BLaER1 treated with 17β-estradiol and CSF1 and Interleukin-3, amounts not matched to agents 10 nM and 100 nM (cell line): ENCODE measurements around the gene UBAP1L.
A peak's percentile ranks its signal among the peaks of the same experiment; 100 is the strongest.
"Not testable (repeated sequence)": the region's sequence is repeated elsewhere in the genome, so short reads cannot be mapped to it uniquely, and the experiment has no call there.

Source experiments
- H3K27ac ChIP-seq, 11 experiments: shearing (Covaris generic); formaldehyde crosslinking; 2 replicates each; pipeline ENCODE4 v1.8.1; 2022
- H3K27me3 ChIP-seq, 11 experiments: shearing (Covaris generic); formaldehyde crosslinking; 2 replicates each; pipeline ENCODE4 v1.8.1; 2022
- H3K36me3 ChIP-seq, 11 experiments: shearing (Covaris generic); formaldehyde crosslinking; 2 replicates each; pipeline ENCODE4 v1.8.1; 2022
- H3K4me1 ChIP-seq, 10 experiments: shearing (Covaris generic); formaldehyde crosslinking; 2 replicates each; pipeline ENCODE4 v1.8.1; 2022
- H3K4me2 ChIP-seq, 11 experiments: shearing (Covaris generic); formaldehyde crosslinking; 2 replicates each; pipeline ENCODE4 v1.8.1; 2022
- H3K4me3 ChIP-seq, 10 experiments: shearing (Covaris generic); formaldehyde crosslinking; 2 replicates each; pipeline ENCODE4 v1.8.1; 2022
- H3K9ac ChIP-seq, 11 experiments: shearing (Covaris generic); formaldehyde crosslinking; 2 replicates each; pipeline ENCODE4 v1.8.1; 2022
- H3K9me3 ChIP-seq, 11 experiments: shearing (Covaris generic); formaldehyde crosslinking; replicated peaks in 1 of 11; 2 replicates each; pipeline ENCODE4 v1.8.1; 2022
- H4K20me1 ChIP-seq, 11 experiments: shearing (Covaris generic); formaldehyde crosslinking; 2 replicates each; pipeline ENCODE4 v1.8.1; 2022
- Cebpa-rat ChIP-seq, 11 experiments: shearing (Covaris generic); IDR thresholded peaks; 2 replicates each; pipeline ENCODE4 v1.8.1; 2022

The UBAP1L gene

GRCh38 chr15:65081758-65082157 is 33.2 kb downstream of the UBAP1L start:
- Histone ChIP-seq H3K4me2 (peak overlapping the region in 10 of 11 experiments; percentile 50 to 65 (median 56); a peak in 19 of 22 replicates), H3K9ac (0 out of 22 replicates have a peak overlapping the region, but pooled peaks of 1 of the 11 experiments have one; percentile 24), H3K27ac (no peak overlapping the region), H4K20me1 (peaks cover 0 to 7% (median 0%) of the 10 kb centered on the region in 11 experiments; a peak in 2 of 22 replicates), H3K27me3 (0 out of 22 replicates have a peak, but pooled peaks cover 0 to 1% (median 0%) of the 10 kb centered on the region in 11 experiments), H3K4me3 (no peak overlapping the region), H3K4me1 (peaks cover 12 to 51% (median 42%) of the 10 kb centered on the region in 10 experiments), H3K36me3 (no peaks in the 10 kb centered on the region), H3K9me3 (no peaks in the 10 kb centered on the region; a peak in 1 of 22 replicates)
- TF ChIP-seq Cebpa-rat (IDR thresholded peaks at IDR 0.05) = no peak

GRCh38 chr15:65081270-65081669 is 33.7 kb downstream of the UBAP1L start:
- Histone ChIP-seq H3K27ac (no peak overlapping the region), H3K9me3 (no peaks in the 10 kb centered on the region; a peak in 1 of 22 replicates), H3K4me2 (peak overlapping the region in 2 of 11 experiments; percentile 54 to 61; a peak in 2 of 22 replicates), H3K36me3 (no peaks in the 10 kb centered on the region), H3K4me1 (peaks cover 17 to 55% (median 46%) of the 10 kb centered on the region in 10 experiments), H3K27me3 (0 out of 22 replicates have a peak, but pooled peaks cover 0 to 4% (median 0%) of the 10 kb centered on the region in 11 experiments), H3K9ac (no peak overlapping the region), H4K20me1 (peaks cover 0 to 2% (median 0%) of the 10 kb centered on the region in 11 experiments; a peak in 2 of 22 replicates), H3K4me3 (no peak overlapping the region)
- TF ChIP-seq Cebpa-rat (IDR thresholded peaks at IDR 0.05) = no peak

- Histone ChIP-seq H4K20me1 (no peaks in the 10 kb centered on the region), H3K27me3 (0 out of 22 replicates have a peak, but pooled peaks cover 0 to 4% (median 0%) of the 10 kb centered on the region in 11 experiments), H3K4me2 (0 out of 22 replicates have a peak overlapping the region, but pooled peaks of 1 of the 11 experiments have one; percentile 5), H3K4me3 (no peak overlapping the region), H3K4me1 (peaks cover 21 to 50% (median 41%) of the 10 kb centered on the region in 10 experiments), H3K27ac (no peak overlapping the region), H3K9me3 (peaks cover 0 to 7% (median 0%) of the 10 kb centered on the region in 11 experiments; a peak in 4 of 22 replicates), H3K9ac (no peak overlapping the region), H3K36me3 (no peaks in the 10 kb centered on the region)
- no peak for TF ChIP-seq Cebpa-rat (IDR thresholded peaks at IDR 0.05)
Measured at GRCh38 chr15:65079580-65079979, 35.4 kb downstream of the UBAP1L start.

GRCh38 chr15:65077981-65078352 is 37.0 kb downstream of the UBAP1L start:
- H3K27me3 ChIP-seq = 0 out of 22 replicates have a peak, but pooled peaks cover 0 to 4% (median 0%) of the 10 kb centered on the region in 11 experiments
- H3K9ac ChIP-seq = no peak overlapping the region
- peaks cover 0 to 22% (median 6%) of the 10 kb centered on the region in 11 experiments; a peak in 10 of 22 replicates for H3K9me3 ChIP-seq
- H3K36me3 ChIP-seq = no peaks in the 10 kb centered on the region
- no peak overlapping the region for H3K4me3 ChIP-seq
- no peak for TF ChIP-seq Cebpa-rat (IDR thresholded peaks at IDR 0.05)
- H4K20me1 ChIP-seq = no peaks in the 10 kb centered on the region
- H3K4me2 ChIP-seq = peak overlapping the region; percentile 27 to 94 (median 86); a peak in 20 of 22 replicates
- H3K27ac ChIP-seq = no peak overlapping the region; a peak in 1 of 22 replicates
- peaks cover 21 to 44% (median 38%) of the 10 kb centered on the region in 10 experiments for H3K4me1 ChIP-seq

GRCh38 chr15:65077291-65077980 is 37.6 kb downstream of the UBAP1L start:
- Histone ChIP-seq H3K4me3 (no peak overlapping the region), H3K36me3 (no peaks in the 10 kb centered on the region), H3K27me3 (0 out of 22 replicates have a peak, but pooled peaks cover 0 to 4% (median 0%) of the 10 kb centered on the region in 11 experiments), H3K4me2 (peak overlapping the region; percentile 70 to 94 (median 86)), H3K9ac (peak overlapping the region in 2 of 11 experiments; percentile 41 to 66; a peak in 1 of 22 replicates), H4K20me1 (no peaks in the 10 kb centered on the region), H3K27ac (peak overlapping the region in 6 of 11 experiments; percentile 22 to 70 (median 60); a peak in 9 of 22 replicates), H3K4me1 (peaks cover 19 to 44% (median 37%) of the 10 kb centered on the region in 10 experiments), H3K9me3 (peaks cover 0 to 27% (median 8%) of the 10 kb centered on the region in 11 experiments; a peak in 10 of 22 replicates)
- TF ChIP-seq Cebpa-rat (IDR thresholded peaks at IDR 0.05) = no peak

- H3K9me3 ChIP-seq = peaks cover 0 to 27% (median 8%) of the 10 kb centered on the region in 11 experiments; a peak in 10 of 22 replicates
- no peak for TF ChIP-seq Cebpa-rat (IDR thresholded peaks at IDR 0.05)
- peak within 1 kb of the TSS; percentile 70 to 94 (median 86) for H3K4me2 ChIP-seq
Measured at GRCh38 chr15:65076486-65077290, 38.3 kb downstream of the UBAP1L start, which contains the start of gene KBTBD13. TSS of gene KBTBD13 (plus strand) at chr15:65076746. CDS start at chr15:65076816, 70 bp downstream.

GRCh38 chr15:65075607-65076395 is 39.2 kb downstream of the UBAP1L start:
- H3K4me2 ChIP-seq = peak overlapping the region; percentile 70 to 94 (median 86)
- peak overlapping the region in 8 of 11 experiments; percentile 12 to 70 (median 51); a peak in 13 of 22 replicates for H3K27ac ChIP-seq
- peaks cover 0 to 27% (median 8%) of the 10 kb centered on the region in 11 experiments; a peak in 10 of 22 replicates for H3K9me3 ChIP-seq

More at GRCh38 chr15:65076486-65077290, 38.3 kb downstream of the UBAP1L start, which contains the start of gene KBTBD13:
- Histone ChIP-seq H3K27ac (peak within 1 kb of the TSS in 8 of 11 experiments; percentile 22 to 70 (median 54); a peak in 15 of 22 replicates), H3K27me3 (0 out of 22 replicates have a peak, but pooled peaks cover 0 to 4% (median 0%) of the 10 kb centered on the region in 11 experiments), H4K20me1 (no peaks in the 10 kb centered on the region), H3K36me3 (no peaks in the 10 kb centered on the region), H3K9ac (peak within 1 kb of the TSS in 7 of 11 experiments; percentile 21 to 69 (median 41); a peak in 13 of 22 replicates), H3K4me1 (peaks cover 23 to 44% (median 37%) of the 10 kb centered on the region in 10 experiments), H3K4me3 (peak within 1 kb of the TSS in 2 of 10 experiments; percentile 32 to 45; a peak in 3 of 20 replicates)

GRCh38 chr15:65074946-65075345 is 40.1 kb downstream of the UBAP1L start:
- not testable (repeated sequence) for H3K9ac ChIP-seq, H4K20me1 ChIP-seq, H3K4me2 ChIP-seq, H3K27ac ChIP-seq, H3K36me3 ChIP-seq, H3K27me3 ChIP-seq, H3K4me3 ChIP-seq
- peaks cover 30 to 58% (median 52%) of the 10 kb centered on the region in 10 experiments for H3K4me1 ChIP-seq
- peaks cover 0 to 27% (median 8%) of the 10 kb centered on the region in 11 experiments; a peak in 10 of 22 replicates for H3K9me3 ChIP-seq

More at GRCh38 chr15:65075607-65076395, 39.2 kb downstream of the UBAP1L start:
- 0 out of 20 replicates have a peak overlapping the region, but pooled peaks of 1 of the 10 experiments have one; percentile 32 for H3K4me3 ChIP-seq
- H3K9ac ChIP-seq = peak overlapping the region in 7 of 11 experiments; percentile 21 to 69 (median 41); a peak in 13 of 22 replicates
- H3K36me3 ChIP-seq, H3K27me3 ChIP-seq, H4K20me1 ChIP-seq: not testable (repeated sequence)
- H3K4me1 ChIP-seq = peaks cover 30 to 50% (median 44%) of the 10 kb centered on the region in 10 experiments
